Measurements from ENCODE around the gene PIGZ.

DNA sequence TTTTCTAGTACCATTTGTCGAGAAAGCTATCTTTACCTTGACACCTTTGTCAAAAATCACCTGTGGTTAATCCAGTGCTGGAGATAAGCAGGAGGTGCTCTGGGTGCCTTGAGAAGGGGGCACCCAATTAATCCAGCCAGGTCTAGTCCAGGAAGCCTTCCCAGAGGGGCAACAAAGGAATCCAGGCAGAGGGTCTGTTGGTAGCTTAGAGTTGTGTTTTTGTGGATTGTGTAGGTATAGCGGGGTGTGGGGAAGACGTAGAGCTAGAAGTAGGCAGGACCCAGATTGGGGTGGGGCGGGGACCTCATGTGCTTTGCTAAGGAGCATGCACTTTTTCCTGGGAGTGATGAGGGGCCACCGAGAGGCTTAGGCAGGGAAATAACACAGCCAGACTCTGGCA lies 6.0 kb upstream of the PIGZ start:
- TF ChIP-seq, protein P1, sequence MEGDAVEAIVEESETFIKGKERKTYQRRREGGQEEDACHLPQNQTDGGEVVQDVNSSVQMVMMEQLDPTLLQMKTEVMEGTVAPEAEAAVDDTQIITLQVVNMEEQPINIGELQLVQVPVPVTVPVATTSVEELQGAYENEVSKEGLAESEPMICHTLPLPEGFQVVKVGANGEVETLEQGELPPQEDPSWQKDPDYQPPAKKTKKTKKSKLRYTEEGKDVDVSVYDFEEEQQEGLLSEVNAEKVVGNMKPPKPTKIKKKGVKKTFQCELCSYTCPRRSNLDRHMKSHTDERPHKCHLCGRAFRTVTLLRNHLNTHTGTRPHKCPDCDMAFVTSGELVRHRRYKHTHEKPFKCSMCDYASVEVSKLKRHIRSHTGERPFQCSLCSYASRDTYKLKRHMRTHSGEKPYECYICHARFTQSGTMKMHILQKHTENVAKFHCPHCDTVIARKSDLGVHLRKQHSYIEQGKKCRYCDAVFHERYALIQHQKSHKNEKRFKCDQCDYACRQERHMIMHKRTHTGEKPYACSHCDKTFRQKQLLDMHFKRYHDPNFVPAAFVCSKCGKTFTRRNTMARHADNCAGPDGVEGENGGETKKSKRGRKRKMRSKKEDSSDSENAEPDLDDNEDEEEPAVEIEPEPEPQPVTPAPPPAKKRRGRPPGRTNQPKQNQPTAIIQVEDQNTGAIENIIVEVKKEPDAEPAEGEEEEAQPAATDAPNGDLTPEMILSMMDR (IDR thresholded peaks at IDR 0.05 in 2 of 3, conservative IDR thresholded peaks at IDR 0.05 in 1 of 3; ENCODE audit: borderline replicate concordance in 1 of 3, insufficient read depth in 1 of 3, low read depth in 2 of 3, low read length in 2 of 3), result no peak
- TF ChIP-seq ZFX (IDR thresholded peaks at IDR 0.05) (no peak), EZH2phosphoT487 (IDR thresholded peaks at IDR 0.05; ENCODE audit: borderline replicate concordance) (no peak), SIN3A (IDR thresholded peaks at IDR 0.05; ENCODE audit: low read depth) (no peak), SP1 (IDR thresholded peaks at IDR 0.05; ENCODE audit: low read depth) (no peak), EZH2 (IDR thresholded peaks at IDR 0.05) (no peak), POLR2A (IDR thresholded peaks at IDR 0.05; ENCODE audit: borderline replicate concordance, extremely low read depth, insufficient read depth, insufficient read length) (no peak), TCF7L2 (IDR thresholded peaks at IDR 0.05; ENCODE audit: borderline replicate concordance, extremely low read depth, insufficient read depth, insufficient read length) (no peak), JUND (IDR thresholded peaks at IDR 0.05) (no peak), SRF (IDR thresholded peaks at IDR 0.05; ENCODE audit: low read depth) (no peak)
- TF ChIP-seq, protein P2, sequence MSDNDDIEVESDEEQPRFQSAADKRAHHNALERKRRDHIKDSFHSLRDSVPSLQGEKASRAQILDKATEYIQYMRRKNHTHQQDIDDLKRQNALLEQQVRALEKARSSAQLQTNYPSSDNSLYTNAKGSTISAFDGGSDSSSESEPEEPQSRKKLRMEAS (IDR thresholded peaks at IDR 0.05), result no peak

Data from HCT116 (cell line).